ENCODE data around the gene OGDH. TPM values are rescaled to one million over a fixed set of nuclear protein-coding genes. Genes with fewer than 3 reads are reported as not detected.
"Not testable (repeated sequence)": the region's sequence is repeated elsewhere in the genome, so short reads cannot be mapped to it uniquely, and the experiment has no call there.

The OGDH gene
- total RNA-seq, 1 donor from 2014 or later: 105 TPM

DNA sequence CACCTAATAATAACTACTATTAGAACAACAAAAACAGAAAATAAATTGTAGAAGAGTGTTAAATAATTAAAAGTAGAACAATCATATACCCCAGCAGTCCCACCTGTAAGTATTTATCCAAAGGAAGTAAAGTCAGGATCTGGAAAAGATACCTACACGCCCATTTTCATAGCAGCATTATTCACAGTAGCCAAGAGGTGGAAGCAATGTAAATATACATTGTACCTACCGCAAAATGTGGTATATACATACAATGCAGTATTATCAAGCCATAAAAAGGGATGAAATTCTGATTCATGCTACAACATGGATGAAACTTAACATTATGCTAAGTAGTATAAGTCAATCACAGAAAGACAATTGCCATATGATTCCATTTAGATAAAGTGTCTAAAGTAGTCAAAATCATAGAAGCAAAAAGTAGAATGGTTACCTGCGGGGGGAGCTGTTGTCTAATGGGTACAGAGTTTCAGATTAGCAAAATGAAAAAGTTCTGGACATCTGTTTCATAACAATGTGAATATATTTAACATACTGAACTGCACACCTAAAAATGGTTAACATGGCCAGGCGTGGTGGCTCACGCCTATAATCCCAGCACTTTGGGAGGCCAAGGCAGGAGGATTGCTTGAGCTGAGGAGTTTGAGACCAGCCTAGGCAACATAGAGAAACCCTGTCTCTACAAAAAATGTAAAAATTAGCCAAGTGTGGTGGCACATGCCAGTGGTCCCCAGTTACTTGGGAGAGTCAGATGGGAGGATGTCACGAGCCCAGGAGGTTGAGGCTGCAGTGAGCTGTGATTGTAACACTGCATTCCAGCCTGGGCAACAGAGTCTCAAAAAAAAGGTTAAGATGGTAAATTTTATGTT lies 18.4 kb upstream of the OGDH start:
- H3K27ac Mint-ChIP-seq: no peak overlapping the region
- H3K4me1 Mint-ChIP-seq (ENCODE audit: low read depth): peaks cover 12% of the 10 kb centered on the region
- no peak overlapping the region for H3K4me3 Mint-ChIP-seq (ENCODE audit: low read depth)

GRCh38 chr7:44590910-44591309 lies 15.5 kb upstream of the OGDH start:
- Mint-ChIP-seq H3K36me3 (ENCODE audit: low read depth) (no peaks in the 10 kb centered on the region), H3K27ac (no peak overlapping the region), H3K4me1 (ENCODE audit: low read depth) (peaks cover 10% of the 10 kb centered on the region), H3K4me3 (ENCODE audit: low read depth) (no peak overlapping the region), H3K27me3 (ENCODE audit: low read depth) (peaks cover 12% of the 10 kb centered on the region), H3K9me3 (no peaks in the 10 kb centered on the region)
- no peak for DNase-seq (ENCODE audit: low spot score)
- intact Hi-C loops (cut with micrococcal nuclease): no loop called here

More for the DNA sequence above, 18.4 kb upstream of the OGDH start:
- Mint-ChIP-seq H3K9me3 (no peaks in the 10 kb centered on the region), H3K36me3 (ENCODE audit: low read depth) (no peaks in the 10 kb centered on the region), H3K27me3 (ENCODE audit: low read depth) (peaks cover 3% of the 10 kb centered on the region)
- DNase-seq (ENCODE audit: low spot score): peak; percentile 35
- intact Hi-C loops (cut with micrococcal nuclease): loop anchor here (1.0 to 10.0 kb wide), 2 partner anchors 260 to 397 kb away; partner anchors contain the start of gene H2AZ2

DNA sequence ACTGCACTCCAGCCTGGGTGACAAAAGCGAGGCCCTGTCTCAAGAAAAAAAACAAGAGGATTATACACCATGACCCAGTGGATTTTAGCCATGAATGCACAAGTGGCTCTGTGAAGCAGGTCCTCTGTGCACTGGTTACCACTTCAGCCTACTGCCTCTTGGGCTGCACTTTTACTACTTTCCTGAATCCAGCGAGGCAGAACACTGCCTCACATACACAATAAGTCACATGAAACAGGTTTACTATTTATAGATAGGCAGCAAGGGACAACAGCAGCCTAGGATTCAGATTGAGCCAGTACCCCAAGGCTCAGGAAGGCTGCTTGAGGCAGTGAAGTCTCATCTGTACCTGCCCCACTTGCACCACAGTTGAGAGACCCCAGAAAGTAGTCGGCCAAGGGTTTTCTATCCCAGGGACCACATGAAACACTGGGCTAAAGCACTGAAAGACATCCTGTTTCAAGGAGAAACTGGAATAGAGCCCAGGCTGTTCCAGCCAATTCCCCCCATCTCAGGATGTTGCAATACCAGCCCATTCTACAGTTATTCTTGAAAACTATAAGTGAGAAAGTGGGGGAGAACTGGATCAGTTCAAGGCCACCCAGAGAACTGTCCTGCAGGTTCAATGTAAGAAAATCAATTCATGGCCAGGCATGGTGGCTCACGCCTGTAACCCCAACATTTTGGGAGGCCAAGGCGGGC lies 10.3 kb upstream of the OGDH start:
- Mint-ChIP-seq H3K4me1 (ENCODE audit: low read depth) (peaks cover 2% of the 10 kb centered on the region), H3K36me3 (ENCODE audit: low read depth) (no peaks in the 10 kb centered on the region), H3K27ac (no peak overlapping the region), H3K27me3 (ENCODE audit: low read depth) (peaks cover 25% of the 10 kb centered on the region), H3K9me3 (no peaks in the 10 kb centered on the region), H3K4me3 (ENCODE audit: low read depth) (no peak overlapping the region)
- no peak for DNase-seq (ENCODE audit: low spot score)
- intact Hi-C loops (cut with micrococcal nuclease): no loop called here

GRCh38 chr7:44597181-44597580 lies 9.2 kb upstream of the OGDH start:
- H3K36me3 Mint-ChIP-seq (ENCODE audit: low read depth); H3K27ac Mint-ChIP-seq; intact Hi-C loops (cut with micrococcal nuclease); H3K9me3 Mint-ChIP-seq; H3K4me3 Mint-ChIP-seq (ENCODE audit: low read depth); H3K4me1 Mint-ChIP-seq (ENCODE audit: low read depth); DNase-seq (ENCODE audit: low spot score): not testable (repeated sequence)
- H3K27me3 Mint-ChIP-seq (ENCODE audit: low read depth): peaks cover 29% of the 10 kb centered on the region

DNA sequence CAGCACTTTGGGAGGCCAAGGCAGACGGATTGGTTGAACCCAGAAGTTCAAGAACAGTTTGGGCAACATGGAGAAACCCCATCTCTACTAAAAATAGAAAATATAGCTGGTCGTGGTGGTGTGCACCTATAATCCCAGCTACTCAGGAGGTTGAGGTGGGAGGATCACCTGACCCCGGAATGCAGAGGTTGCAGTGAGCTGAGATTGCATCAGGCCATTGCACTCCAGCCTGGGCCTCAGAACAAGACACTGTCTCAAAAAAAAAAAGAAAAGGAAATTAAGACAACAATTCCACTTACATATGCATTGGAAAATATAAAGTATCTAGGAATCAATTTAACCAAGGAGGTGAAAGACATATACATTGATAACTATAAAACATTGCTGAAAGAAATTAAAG lies 7.2 kb upstream of the OGDH start:
- no peak overlapping the region for H3K27ac Mint-ChIP-seq
- DNase-seq (ENCODE audit: low spot score): no peak
- H3K4me1 Mint-ChIP-seq (ENCODE audit: low read depth): peaks cover 2% of the 10 kb centered on the region
- intact Hi-C loops (cut with micrococcal nuclease): no loop called here
- H3K4me3 Mint-ChIP-seq (ENCODE audit: low read depth): no peak overlapping the region
- no peaks in the 10 kb centered on the region for H3K36me3 Mint-ChIP-seq (ENCODE audit: low read depth)
- H3K9me3 Mint-ChIP-seq: no peaks in the 10 kb centered on the region
- H3K27me3 Mint-ChIP-seq (ENCODE audit: low read depth): peaks cover 25% of the 10 kb centered on the region

- DNase-seq (ENCODE audit: low spot score): no peak
- H3K4me3 Mint-ChIP-seq (ENCODE audit: low read depth): no peak overlapping the region
- H3K36me3 Mint-ChIP-seq (ENCODE audit: low read depth): peaks cover 7% of the 10 kb centered on the region
- peaks cover 22% of the 10 kb centered on the region for H3K27me3 Mint-ChIP-seq (ENCODE audit: low read depth)
- H3K27ac Mint-ChIP-seq: no peak overlapping the region
- intact Hi-C loops (cut with micrococcal nuclease): no loop called here
- H3K4me1 Mint-ChIP-seq (ENCODE audit: low read depth): peaks cover 14% of the 10 kb centered on the region
- no peaks in the 10 kb centered on the region for H3K9me3 Mint-ChIP-seq
These were observed 3.9 kb upstream of the OGDH start for GRCh38 chr7:44602576-44602910.

- DNase-seq (ENCODE audit: low spot score): no peak
- Mint-ChIP-seq H3K27me3 (ENCODE audit: low read depth) (peaks cover 22% of the 10 kb centered on the region), H3K9me3 (no peaks in the 10 kb centered on the region), H3K4me3 (ENCODE audit: low read depth) (no peak overlapping the region), H3K4me1 (ENCODE audit: low read depth) (peaks cover 17% of the 10 kb centered on the region), H3K27ac (no peak overlapping the region), H3K36me3 (ENCODE audit: low read depth) (peaks cover 10% of the 10 kb centered on the region)
- intact Hi-C loops (cut with micrococcal nuclease): no loop called here
These were observed 3.2 kb upstream of the OGDH start for GRCh38 chr7:44603193-44603592.

DNA sequence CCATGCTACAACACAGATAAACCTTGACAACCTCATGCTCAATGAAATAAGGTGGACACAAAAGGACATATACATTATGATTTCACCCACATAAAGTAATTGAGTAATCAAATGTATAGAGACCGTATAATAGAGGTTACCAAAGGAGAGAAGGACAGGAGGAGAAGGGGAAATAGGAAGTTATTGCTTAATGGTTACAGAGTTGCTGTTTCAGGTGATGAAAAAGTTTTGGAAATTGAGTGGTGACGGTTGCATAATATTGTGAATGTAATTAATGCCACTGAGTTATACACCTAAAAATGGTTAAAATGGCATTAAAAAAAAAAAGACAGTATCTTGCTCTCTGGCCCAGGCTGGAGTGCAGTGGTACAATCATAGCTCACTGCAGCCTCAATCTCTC lies 1.5 kb upstream of the OGDH start:
- intact Hi-C loops (cut with micrococcal nuclease): no loop called here
- Mint-ChIP-seq H3K36me3 (ENCODE audit: low read depth) (peaks cover 10% of the 10 kb centered on the region), H3K4me1 (ENCODE audit: low read depth) (peaks cover 21% of the 10 kb centered on the region), H3K9me3 (no peaks in the 10 kb centered on the region), H3K4me3 (ENCODE audit: low read depth) (no peak overlapping the region), H3K27ac (peak overlapping the region; percentile 25), H3K27me3 (ENCODE audit: low read depth) (peaks cover 17% of the 10 kb centered on the region)
- no peak for DNase-seq (ENCODE audit: low spot score)

GRCh38 chr7:44607141-44608068 lies 978 bp downstream of the OGDH start:
- intact Hi-C loops (cut with micrococcal nuclease): loop anchor here (2.0 kb wide), 1 partner anchor 17 kb away; no protein-coding TSS in a partner anchor
- DNase-seq (ENCODE audit: low spot score): no peak
- peaks cover 28% of the 10 kb centered on the region for H3K4me1 Mint-ChIP-seq (ENCODE audit: low read depth)

DNA sequence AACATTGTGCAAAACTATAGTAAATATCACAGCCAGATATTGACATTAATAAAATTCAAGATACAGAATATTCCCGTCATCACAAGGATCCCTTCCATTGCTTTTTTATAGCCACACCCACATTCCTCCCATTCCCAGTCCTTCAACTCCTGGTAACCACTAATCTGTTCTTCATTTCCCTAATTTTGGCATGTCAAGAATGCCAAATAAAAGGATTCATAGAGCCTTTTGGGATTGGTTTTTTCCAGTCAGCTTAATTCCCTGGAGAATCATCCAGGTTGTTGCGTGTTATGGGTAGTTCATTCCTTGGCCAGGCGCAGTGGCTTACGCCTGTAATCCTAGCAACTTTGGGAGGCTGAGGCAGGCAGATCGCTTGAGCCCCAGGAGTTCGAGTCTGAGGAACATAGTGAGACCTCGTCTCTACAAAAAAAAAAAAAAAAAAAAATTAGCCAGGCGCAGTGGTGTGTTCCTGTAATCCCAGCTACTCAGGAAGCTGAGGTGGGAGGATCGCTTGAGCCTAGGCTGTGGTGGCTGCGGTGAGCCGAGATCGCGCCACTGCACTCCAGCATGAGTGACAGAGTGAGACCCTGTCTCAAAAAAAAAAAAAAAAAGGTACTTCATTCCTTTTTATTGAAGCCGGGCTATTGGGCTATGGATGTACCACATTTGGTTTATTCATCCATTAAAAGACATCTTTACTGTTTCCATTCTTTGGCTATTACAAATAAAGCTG lies 2.7 kb downstream of the OGDH start:
- no peaks in the 10 kb centered on the region for H3K9me3 Mint-ChIP-seq
- peaks cover 28% of the 10 kb centered on the region for H3K4me1 Mint-ChIP-seq (ENCODE audit: low read depth)
- no peak for DNase-seq (ENCODE audit: low spot score)
- no peak overlapping the region for H3K27ac Mint-ChIP-seq
- H3K4me3 Mint-ChIP-seq (ENCODE audit: low read depth): peak overlapping the region; percentile 21
- intact Hi-C loops (cut with micrococcal nuclease): no loop called here
- peaks cover under 1% of the 10 kb centered on the region for H3K27me3 Mint-ChIP-seq (ENCODE audit: low read depth)
- H3K36me3 Mint-ChIP-seq (ENCODE audit: low read depth): peaks cover 11% of the 10 kb centered on the region

More at GRCh38 chr7:44607141-44608068, 978 bp downstream of the OGDH start:
- no peaks in the 10 kb centered on the region for H3K9me3 Mint-ChIP-seq
- H3K27me3 Mint-ChIP-seq (ENCODE audit: low read depth): peaks cover 5% of the 10 kb centered on the region
- peak overlapping the region; percentile 100 for H3K27ac Mint-ChIP-seq
- peaks cover 10% of the 10 kb centered on the region for H3K36me3 Mint-ChIP-seq (ENCODE audit: low read depth)
- H3K4me3 Mint-ChIP-seq (ENCODE audit: low read depth): peak overlapping the region; percentile 99

- Mint-ChIP-seq H3K9me3 (no peaks in the 10 kb centered on the region), H3K27me3 (ENCODE audit: low read depth) (no peaks in the 10 kb centered on the region), H3K4me1 (ENCODE audit: low read depth) (peaks cover 32% of the 10 kb centered on the region), H3K27ac (no peak overlapping the region), H3K4me3 (ENCODE audit: low read depth) (no peak overlapping the region), H3K36me3 (ENCODE audit: low read depth) (peaks cover 16% of the 10 kb centered on the region)
- DNase-seq (ENCODE audit: low spot score): no peak
- intact Hi-C loops (cut with micrococcal nuclease): no loop called here
These were observed 3.4 kb downstream of the OGDH start for GRCh38 chr7:44609829-44610228.

DNA sequence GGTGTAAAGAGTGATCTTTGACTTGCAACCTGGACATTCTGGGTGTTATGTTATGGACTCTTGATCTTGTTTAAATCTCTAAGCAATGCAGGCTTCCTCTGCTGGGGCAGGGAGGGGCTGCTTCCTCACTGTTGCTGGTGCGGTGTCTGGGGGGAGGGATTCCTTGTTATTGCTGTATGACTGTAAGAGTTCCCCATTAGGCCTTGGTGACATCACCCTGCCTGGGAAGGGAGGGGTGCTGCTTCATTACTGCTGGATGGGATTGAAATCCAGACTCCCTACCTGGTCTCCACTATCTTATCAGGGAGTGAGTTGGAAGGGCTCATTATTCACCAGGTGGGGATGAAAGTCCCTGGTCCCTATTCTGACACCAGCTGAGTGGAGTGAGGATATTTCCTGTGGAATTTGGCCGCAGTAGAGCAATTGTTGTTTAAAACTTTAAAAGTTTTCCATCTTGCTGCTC lies 8.8 kb downstream of the OGDH start:
- DNase-seq (ENCODE audit: low spot score): no peak
- H3K4me3 Mint-ChIP-seq (ENCODE audit: low read depth): no peak overlapping the region
- no peaks in the 10 kb centered on the region for H3K27me3 Mint-ChIP-seq (ENCODE audit: low read depth)
- no peaks in the 10 kb centered on the region for H3K9me3 Mint-ChIP-seq
- H3K27ac Mint-ChIP-seq: peak overlapping the region; percentile 80
- peaks cover 50% of the 10 kb centered on the region for H3K4me1 Mint-ChIP-seq (ENCODE audit: low read depth)
- intact Hi-C loops (cut with micrococcal nuclease): loop anchor here (5.0 kb wide), 1 partner anchor 122 kb away; no protein-coding TSS in a partner anchor
- peaks cover 27% of the 10 kb centered on the region for H3K36me3 Mint-ChIP-seq (ENCODE audit: low read depth)

Measured in activated T-helper 2 cell treated with anti-CD3 and anti-CD28 coated beads, Interferon-gamma antibody, Interleukin-2, Interleukin-4, amounts not matched to agents 10 μg/mL and 5 μg/mL and 100 μg/mL, durations not matched to agents 14 hours and 24 hours and 36 hours (primary cell).